Measurements from ENCODE around the gene SFRP4.

DNA sequence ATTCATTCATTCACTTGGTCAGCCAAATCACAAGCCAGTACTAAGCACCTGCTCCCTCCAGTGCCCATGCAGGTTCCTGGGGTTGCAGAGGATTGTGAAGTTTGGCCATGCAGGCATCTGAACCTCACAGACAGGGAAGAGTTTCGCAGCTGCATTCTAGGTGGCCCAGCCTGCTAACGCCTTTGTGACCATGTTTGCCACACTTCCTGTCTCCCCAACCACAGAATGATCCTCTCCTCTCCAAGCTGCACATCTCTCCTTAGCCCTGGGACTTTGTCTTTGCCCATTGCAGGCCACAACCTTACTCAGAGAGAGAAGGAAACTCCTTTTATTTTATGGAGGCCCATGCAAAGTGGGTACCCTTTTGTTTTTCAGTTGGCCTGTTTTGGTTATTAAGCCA lies 35.6 kb upstream of the SFRP4 start:
- TF ChIP-seq, protein P1, sequence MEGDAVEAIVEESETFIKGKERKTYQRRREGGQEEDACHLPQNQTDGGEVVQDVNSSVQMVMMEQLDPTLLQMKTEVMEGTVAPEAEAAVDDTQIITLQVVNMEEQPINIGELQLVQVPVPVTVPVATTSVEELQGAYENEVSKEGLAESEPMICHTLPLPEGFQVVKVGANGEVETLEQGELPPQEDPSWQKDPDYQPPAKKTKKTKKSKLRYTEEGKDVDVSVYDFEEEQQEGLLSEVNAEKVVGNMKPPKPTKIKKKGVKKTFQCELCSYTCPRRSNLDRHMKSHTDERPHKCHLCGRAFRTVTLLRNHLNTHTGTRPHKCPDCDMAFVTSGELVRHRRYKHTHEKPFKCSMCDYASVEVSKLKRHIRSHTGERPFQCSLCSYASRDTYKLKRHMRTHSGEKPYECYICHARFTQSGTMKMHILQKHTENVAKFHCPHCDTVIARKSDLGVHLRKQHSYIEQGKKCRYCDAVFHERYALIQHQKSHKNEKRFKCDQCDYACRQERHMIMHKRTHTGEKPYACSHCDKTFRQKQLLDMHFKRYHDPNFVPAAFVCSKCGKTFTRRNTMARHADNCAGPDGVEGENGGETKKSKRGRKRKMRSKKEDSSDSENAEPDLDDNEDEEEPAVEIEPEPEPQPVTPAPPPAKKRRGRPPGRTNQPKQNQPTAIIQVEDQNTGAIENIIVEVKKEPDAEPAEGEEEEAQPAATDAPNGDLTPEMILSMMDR (conservative IDR thresholded peaks at IDR 0.05 in 1 of 2, IDR thresholded peaks at IDR 0.05 in 1 of 2; ENCODE audit: extremely low read depth in 1 of 2, insufficient read depth in 1 of 2, low read depth in 1 of 2, low read length in 2 of 2): no peak
- no peak for TF ChIP-seq EZH2 (IDR thresholded peaks at IDR 0.05; ENCODE audit: borderline replicate concordance, low read length)
